IMR-90 (cell line): ENCODE measurements around the gene CDR2.

Source experiments
- CHD1 ChIP-seq: IDR thresholded peaks from 2 replicates; pipeline ENCODE4 v1.6.1; 2012; ENCODE audit warnings: low read depth, low read length, improper control_type of control experiment
- ELK1 ChIP-seq: fragments of 150-350 bp; IDR thresholded peaks from 2 replicates; pipeline ENCODE4 v1.6.1; 2016; ENCODE audit warnings: low read depth, mild to moderate bottlenecking, low read length, moderate library complexity, borderline replicate concordance
- MAFK ChIP-seq: IDR thresholded peaks from 2 replicates; pipeline ENCODE4 v1.6.1; 2012; ENCODE audit warnings: low read depth, low read length, improper control_type of control experiment
- MXI1 ChIP-seq: IDR thresholded peaks from 2 replicates; pipeline ENCODE4 v1.6.1; 2012; ENCODE audit warnings: low read depth, mild to moderate bottlenecking, low read length, moderate library complexity, borderline replicate concordance
- NFE2L2 ChIP-seq: fragments of 150-350 bp; IDR thresholded peaks from 2 replicates; pipeline ENCODE4 v1.6.1; 2016; ENCODE audit warnings: low read depth, mild to moderate bottlenecking, low read length
- POLR2A ChIP-seq: IDR thresholded peaks from 2 replicates; pipeline ENCODE4 v1.6.1; 2012; ENCODE audit warnings: mild to moderate bottlenecking, low read depth, low read length
- RAD21 ChIP-seq: IDR thresholded peaks from 2 replicates; pipeline ENCODE4 v1.6.1; 2012; ENCODE audit warnings: low read length, improper control_type of control experiment
- RFX5 ChIP-seq: IDR thresholded peaks from 2 replicates; pipeline ENCODE4 v1.8.0; 2012; ENCODE audit warnings: low read depth, mild to moderate bottlenecking, low read length, moderate library complexity
- USF2 ChIP-seq: fragments of 150-350 bp; IDR thresholded peaks from 2 replicates; pipeline ENCODE4 v1.6.1; 2017; ENCODE audit warnings: mild to moderate bottlenecking, antibody characterized with exemption, low read length, low read depth
- TF ChIP-seq, protein P1 (sequence below): conservative IDR thresholded peaks from 2 replicates; pipeline ENCODE4 v1.5.1; 2012; ENCODE audit warnings: mild to moderate bottlenecking, low read depth, low read length, improper control_type of control experiment

GRCh38 chr16:22337849-22338635, 36.4 kb downstream of the CDR2 start:
- TF ChIP-seq MAFK (no peak), RAD21 (no peak), USF2 (no peak), POLR2A (no peak), ELK1 (no peak), MXI1 (no peak), CHD1 (no peak), RFX5 (no peak), NFE2L2 (no peak)
- TF ChIP-seq, protein P1, sequence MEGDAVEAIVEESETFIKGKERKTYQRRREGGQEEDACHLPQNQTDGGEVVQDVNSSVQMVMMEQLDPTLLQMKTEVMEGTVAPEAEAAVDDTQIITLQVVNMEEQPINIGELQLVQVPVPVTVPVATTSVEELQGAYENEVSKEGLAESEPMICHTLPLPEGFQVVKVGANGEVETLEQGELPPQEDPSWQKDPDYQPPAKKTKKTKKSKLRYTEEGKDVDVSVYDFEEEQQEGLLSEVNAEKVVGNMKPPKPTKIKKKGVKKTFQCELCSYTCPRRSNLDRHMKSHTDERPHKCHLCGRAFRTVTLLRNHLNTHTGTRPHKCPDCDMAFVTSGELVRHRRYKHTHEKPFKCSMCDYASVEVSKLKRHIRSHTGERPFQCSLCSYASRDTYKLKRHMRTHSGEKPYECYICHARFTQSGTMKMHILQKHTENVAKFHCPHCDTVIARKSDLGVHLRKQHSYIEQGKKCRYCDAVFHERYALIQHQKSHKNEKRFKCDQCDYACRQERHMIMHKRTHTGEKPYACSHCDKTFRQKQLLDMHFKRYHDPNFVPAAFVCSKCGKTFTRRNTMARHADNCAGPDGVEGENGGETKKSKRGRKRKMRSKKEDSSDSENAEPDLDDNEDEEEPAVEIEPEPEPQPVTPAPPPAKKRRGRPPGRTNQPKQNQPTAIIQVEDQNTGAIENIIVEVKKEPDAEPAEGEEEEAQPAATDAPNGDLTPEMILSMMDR: no peak
